Measurements from ENCODE around the gene STPG4.
"Not testable (repeated sequence)": the region's sequence is repeated elsewhere in the genome, so short reads cannot be mapped to it uniquely, and the experiment has no call there.

The STPG4 gene

DNA sequence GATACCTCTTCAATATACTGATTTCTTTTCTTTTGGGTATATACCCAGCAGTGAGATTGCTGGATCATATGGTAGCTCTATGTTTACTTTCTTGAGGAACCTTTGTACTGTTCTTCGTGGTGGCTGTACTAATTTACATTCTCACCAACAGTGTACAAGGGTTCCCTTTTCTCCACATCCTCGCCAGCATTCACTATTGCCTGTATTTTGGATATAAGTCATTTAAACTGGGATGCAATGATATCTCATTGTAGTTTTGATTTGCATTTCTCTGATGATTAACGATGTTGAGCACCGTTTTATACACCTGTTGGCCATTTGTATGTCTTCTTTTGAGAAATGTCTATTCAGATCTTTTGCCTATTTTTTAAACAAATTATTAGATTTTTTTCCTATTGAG lies 30.4 kb downstream of the STPG4 start:
- not testable (repeated sequence) for DNase-seq

DNA sequence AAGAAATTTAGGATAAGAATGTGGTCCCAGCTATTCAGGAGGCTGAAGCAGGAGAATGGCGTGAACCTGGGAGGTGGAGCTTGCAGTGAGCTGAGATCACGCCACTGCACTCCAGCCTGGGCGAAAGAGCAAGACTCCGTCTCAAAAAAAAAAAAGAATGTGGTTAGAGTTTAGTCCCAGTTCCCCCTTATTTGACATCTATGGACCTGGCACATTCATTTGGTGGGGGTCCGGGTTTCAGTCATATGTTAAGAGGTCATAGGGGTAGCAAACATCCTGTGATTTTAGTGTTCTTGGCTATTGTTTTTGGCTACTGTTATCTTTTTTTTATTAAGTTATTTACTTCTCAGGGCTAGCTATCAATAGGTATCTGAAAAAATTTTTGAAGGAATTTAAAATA lies 34.7 kb downstream of the STPG4 start:
- not testable (repeated sequence) for DNase-seq

- no peak for DNase-seq
Observed at GRCh38 chr2:47119001-47119400, 36.1 kb downstream of the STPG4 start.

GRCh38 chr2:47118581-47118980 lies 36.5 kb downstream of the STPG4 start:
- no peak for DNase-seq

DNA sequence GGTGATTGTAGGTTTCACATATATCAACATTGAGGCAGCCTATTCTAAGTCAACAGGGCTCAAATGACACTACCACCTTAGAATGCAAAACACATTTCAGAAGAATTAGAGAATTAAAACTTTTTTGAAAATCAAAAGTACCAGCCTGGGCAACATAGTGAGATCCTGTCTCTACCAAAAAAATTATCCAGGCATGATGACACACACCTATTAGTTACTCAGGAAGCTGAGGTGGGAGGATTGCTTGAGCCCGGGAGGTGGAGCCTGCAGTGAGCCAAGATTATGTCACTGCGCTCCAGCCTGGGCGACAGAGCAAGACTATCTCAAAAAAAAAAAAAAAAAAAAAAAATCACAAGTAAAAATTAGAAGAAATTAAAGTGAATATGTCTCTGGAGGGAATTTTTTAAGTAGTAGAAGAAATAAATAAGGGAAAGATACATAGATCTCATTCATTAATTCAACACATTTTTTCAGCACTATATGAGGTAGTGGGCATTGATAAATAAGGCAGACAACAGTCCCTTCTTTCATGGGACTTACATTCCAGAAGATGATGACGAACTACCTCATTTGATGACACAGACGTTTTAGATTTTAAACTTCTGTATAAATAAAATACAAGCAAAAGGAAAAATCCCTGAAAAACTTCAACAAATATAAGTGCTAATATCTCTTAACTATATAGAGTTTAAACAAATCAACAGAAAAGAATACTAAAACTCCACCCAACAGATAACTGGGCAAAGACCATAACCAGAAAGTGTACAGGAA lies 42.3 kb downstream of the STPG4 start:
- no peak for DNase-seq

GRCh38 chr2:47109680-47110079 lies 45.4 kb downstream of the STPG4 start:
- no peak for DNase-seq

GRCh38 chr2:47109007-47109375 lies 46.1 kb downstream of the STPG4 start:
- no peak for DNase-seq

GRCh38 chr2:47108267-47109006 lies 46.7 kb downstream of the STPG4 start:
- not testable (repeated sequence) for DNase-seq

DNA sequence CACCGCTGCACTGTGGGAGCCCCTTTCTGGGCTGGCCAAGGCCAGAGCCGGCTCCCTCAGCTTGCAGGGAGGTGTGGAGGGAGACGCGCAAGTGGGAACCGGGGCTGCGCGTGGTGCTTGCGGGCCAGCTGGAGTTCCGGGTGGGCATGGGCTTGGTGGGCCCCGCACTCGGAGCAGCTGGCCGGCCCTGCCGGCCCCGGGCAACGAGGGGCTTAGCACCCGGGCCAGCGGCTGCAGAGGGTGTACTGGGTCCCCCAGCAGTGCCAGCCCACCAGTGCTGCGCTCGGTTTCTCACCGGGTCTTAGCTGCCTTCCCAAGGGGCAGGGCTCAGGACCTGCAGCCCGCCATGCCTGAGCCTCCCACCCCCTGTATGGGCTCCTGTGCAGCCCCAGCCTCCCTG lies 47.9 kb downstream of the STPG4 start:
- DNase-seq: not testable (repeated sequence)

DNA sequence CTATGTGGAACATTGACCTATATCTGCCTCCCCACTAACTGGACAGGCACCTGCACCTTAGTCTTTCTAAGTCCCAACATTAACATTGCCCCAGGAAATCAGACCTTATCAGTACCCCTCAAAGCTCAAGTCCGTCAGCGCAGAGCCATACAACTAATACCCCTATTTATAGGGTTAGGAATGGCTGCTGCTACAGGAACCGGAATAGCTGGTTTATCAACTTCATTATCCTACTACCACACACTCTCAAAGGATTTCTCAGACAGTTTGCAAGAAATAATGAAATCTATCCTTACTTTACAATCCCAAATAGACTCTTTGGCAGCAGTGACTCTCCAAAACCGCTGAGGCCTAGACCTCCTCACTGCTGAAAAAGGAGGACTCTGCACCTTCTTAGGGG lies 48.9 kb downstream of the STPG4 start:
- not testable (repeated sequence) for DNase-seq

DNA sequence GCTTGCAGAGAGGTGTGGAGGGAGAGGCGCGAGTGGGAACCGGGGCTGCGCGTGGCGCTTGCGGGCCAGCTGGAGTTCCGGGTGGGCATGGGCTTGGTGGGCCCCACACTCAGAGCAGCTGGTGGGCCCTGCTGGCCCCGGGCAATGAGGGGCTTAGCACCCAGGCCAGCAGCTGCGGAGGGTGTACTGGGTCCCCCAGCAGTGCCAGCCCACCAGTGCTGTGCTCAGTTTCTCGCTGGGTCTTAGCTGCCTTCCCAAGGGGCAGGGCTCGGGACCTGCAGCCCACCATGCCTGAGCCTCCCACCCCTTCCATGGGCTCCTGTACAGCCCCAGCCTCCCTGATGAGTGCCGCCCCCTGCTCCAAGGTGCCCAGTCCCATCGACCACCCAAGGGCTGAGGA lies 55.4 kb downstream of the STPG4 start:
- not testable (repeated sequence) for DNase-seq

- no peak for DNase-seq
Observed at GRCh38 chr2:47098953-47099352, 56.2 kb downstream of the STPG4 start.

GRCh38 chr2:47097563-47097962 lies 57.5 kb downstream of the STPG4 start:
- DNase-seq: no peak

DNA sequence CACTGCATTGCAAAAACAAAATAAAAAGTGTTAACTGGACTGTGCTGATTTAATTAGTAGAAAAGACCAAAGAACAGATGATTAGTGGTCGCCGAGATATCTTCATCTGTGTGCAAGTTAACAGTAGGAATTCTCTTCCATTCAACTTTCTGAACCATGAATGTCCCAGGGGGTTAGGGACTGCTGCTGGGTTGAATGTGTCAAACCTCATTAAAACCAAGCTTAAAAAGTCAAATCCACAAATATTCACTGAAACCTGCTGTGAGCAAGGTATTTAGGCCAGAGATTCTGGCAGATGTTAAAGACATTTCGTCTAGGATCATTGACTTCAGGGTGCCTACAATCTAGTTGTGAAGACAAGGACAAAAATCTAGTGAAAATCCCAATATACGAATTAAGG lies 58.7 kb downstream of the STPG4 start:
- no peak for DNase-seq

DNA sequence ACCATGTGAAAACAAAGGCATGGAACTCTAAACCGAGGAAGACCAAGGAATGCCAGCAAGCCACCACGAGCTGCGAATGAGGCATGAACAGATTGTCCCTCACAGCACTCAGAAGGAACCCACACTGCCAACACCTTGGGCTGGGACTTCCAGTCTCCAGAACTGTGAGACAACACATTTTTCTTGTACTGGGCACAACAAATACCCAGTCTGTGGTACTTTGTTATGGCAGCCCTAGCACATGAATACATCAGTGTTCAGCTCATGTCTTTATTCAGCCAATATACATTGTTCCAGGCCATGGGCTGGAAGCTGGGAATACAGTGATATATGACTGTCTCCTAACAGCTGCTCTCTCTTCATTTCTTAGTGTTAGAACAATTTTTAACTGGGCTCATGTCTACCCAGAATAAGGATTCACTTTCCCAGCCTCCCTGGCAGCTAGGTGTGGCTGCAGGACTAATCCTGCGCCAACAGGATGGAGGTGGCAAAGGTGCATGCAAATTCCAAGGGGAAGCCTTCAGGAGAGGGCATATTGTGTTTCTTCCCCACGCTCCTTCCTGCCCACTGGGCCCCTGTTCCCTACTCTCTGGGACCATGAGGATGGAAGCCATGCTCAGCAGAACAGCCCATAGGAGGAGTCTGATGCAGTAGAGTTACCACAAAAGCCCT lies 59.6 kb downstream of the STPG4 start:
- no peak for DNase-seq

- no peak for DNase-seq
Observed at GRCh38 chr2:47094511-47095142, 60.5 kb downstream of the STPG4 start.

- no peak for DNase-seq
Observed at GRCh38 chr2:47093626-47094025, 61.5 kb downstream of the STPG4 start.

GRCh38 chr2:47092465-47092864 lies 62.6 kb downstream of the STPG4 start:
- no peak for DNase-seq

DNA sequence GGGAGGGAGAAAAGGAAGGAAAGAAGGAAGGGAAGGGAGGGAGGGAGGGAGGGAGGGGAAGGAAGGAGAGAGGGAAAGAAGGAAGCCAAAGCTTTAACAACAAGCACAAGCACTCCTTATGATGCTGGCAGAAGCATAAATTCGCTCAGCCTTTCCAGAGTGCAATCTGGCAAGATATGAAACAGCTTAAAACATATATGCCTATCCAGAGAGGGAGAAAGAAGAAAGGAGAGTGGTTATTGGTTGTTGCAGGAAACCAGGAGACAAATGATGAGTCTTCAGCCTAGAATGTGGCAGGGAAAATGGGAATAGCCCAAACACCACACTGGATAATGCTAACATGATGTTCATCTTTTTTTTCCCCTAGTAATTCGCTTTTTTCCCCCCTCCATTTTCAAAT lies 64.0 kb downstream of the STPG4 start:
- no peak for DNase-seq

GRCh38 chr2:47089083-47089464 lies 66.0 kb downstream of the STPG4 start:
- DNase-seq: no peak

- no peak for DNase-seq
Observed at GRCh38 chr2:47088371-47089082, 66.6 kb downstream of the STPG4 start.

- no peak for DNase-seq
Observed at GRCh38 chr2:47087051-47087450, 68.1 kb downstream of the STPG4 start.

GRCh38 chr2:47086571-47086970 lies 68.5 kb downstream of the STPG4 start:
- DNase-seq: no peak
